HEK293 (cell line): ENCODE results near the gene SCARB2.

Experiments used
- CTCF ChIP-seq: fragments of 450-650 bp; formaldehyde crosslinking; IDR thresholded peaks from 2 replicates; pipeline ENCODE4 v1.5.1; 2016; ENCODE audit warnings: missing biosample characterization, missing genetic modification characterization
- GLIS1 ChIP-seq: fragments of 450-650 bp; formaldehyde crosslinking; IDR thresholded peaks from 2 replicates; pipeline ENCODE4 v1.5.1; 2016; ENCODE audit warnings: missing biosample characterization, missing genetic modification characterization
- GLIS2 ChIP-seq: fragments of 450-650 bp; formaldehyde crosslinking; IDR thresholded peaks from 2 replicates; pipeline ENCODE4 v1.5.1; 2016; ENCODE audit warnings: missing biosample characterization, missing genetic modification characterization
- HIC1 ChIP-seq: fragments of 450-650 bp; formaldehyde crosslinking; IDR thresholded peaks from 2 replicates; pipeline ENCODE4 v1.5.1; 2016; ENCODE audit warnings: missing biosample characterization, missing genetic modification characterization
- KLF17 ChIP-seq: fragments of 450-650 bp; formaldehyde crosslinking; IDR thresholded peaks from 2 replicates; pipeline ENCODE4 v1.5.1; 2016; ENCODE audit warnings: missing biosample characterization, missing genetic modification characterization
- KLF8 ChIP-seq: fragments of 450-650 bp; formaldehyde crosslinking; IDR thresholded peaks from 2 replicates; pipeline ENCODE4 v1.5.1; 2016; ENCODE audit warnings: missing biosample characterization, missing genetic modification characterization
- PBX3 ChIP-seq: sonication (generic); formaldehyde crosslinking; IDR thresholded peaks from 2 replicates; pipeline ENCODE4 v1.8.1; 2022; ENCODE audit warnings: mild to moderate bottlenecking, moderate library complexity, missing genetic modification reagents
- PRDM1 ChIP-seq: fragments of 450-650 bp; formaldehyde crosslinking; IDR thresholded peaks from 2 replicates; pipeline ENCODE4; 2016; ENCODE audit warnings: missing biosample characterization, missing genetic modification characterization
- PRDM4 ChIP-seq: fragments of 450-650 bp; formaldehyde crosslinking; IDR thresholded peaks from 2 replicates; pipeline ENCODE4 v1.5.1; 2017; ENCODE audit warnings: missing biosample characterization, missing genetic modification characterization
- TSHZ1 ChIP-seq: fragments of 450-650 bp; formaldehyde crosslinking; IDR thresholded peaks from 2 replicates; pipeline ENCODE4 v1.5.1; 2016; ENCODE audit warnings: missing biosample characterization, missing genetic modification characterization, borderline replicate concordance
- ZFP41 ChIP-seq: fragments of 450-650 bp; formaldehyde crosslinking; IDR thresholded peaks from 2 replicates; pipeline ENCODE4 v1.5.1; 2016; ENCODE audit warnings: missing biosample characterization, missing genetic modification characterization, borderline replicate concordance
- ZNF132 ChIP-seq: fragments of 450-650 bp; formaldehyde crosslinking; IDR thresholded peaks from 2 replicates; pipeline ENCODE4 v1.5.1; 2017; ENCODE audit warnings: missing biosample characterization, missing genetic modification characterization, borderline replicate concordance
- ZNF19 ChIP-seq: fragments of 450-650 bp; formaldehyde crosslinking; IDR thresholded peaks from 2 replicates; pipeline ENCODE4; 2016; ENCODE audit warnings: missing biosample characterization, missing genetic modification characterization, low read depth
- ZNF23 ChIP-seq: fragments of 450-650 bp; formaldehyde crosslinking; IDR thresholded peaks from 2 replicates; pipeline ENCODE4 v1.5.1; 2016; ENCODE audit warnings: missing biosample characterization, missing genetic modification characterization, borderline replicate concordance
- ZNF239 ChIP-seq: fragments of 450-650 bp; formaldehyde crosslinking; IDR thresholded peaks from 2 replicates; pipeline ENCODE4 v1.5.1; 2016; ENCODE audit warnings: missing biosample characterization, missing genetic modification characterization
- ZNF341 ChIP-seq: fragments of 450-650 bp; formaldehyde crosslinking; IDR thresholded peaks from 2 replicates; pipeline ENCODE4; 2016; ENCODE audit warnings: low read depth, missing biosample characterization, missing genetic modification characterization
- ZNF585B ChIP-seq: fragments of 450-650 bp; formaldehyde crosslinking; IDR thresholded peaks from 2 replicates; pipeline ENCODE4 v1.5.1; 2016; ENCODE audit warnings: missing biosample characterization, missing genetic modification characterization
- ZNF600 ChIP-seq: fragments of 450-650 bp; formaldehyde crosslinking; IDR thresholded peaks from 2 replicates; pipeline ENCODE4 v1.5.1; 2016; ENCODE audit warnings: missing biosample characterization, missing genetic modification characterization
- ZNF621 ChIP-seq: fragments of 450-650 bp; formaldehyde crosslinking; IDR thresholded peaks from 2 replicates; pipeline ENCODE4 v1.5.1; 2017; ENCODE audit warnings: missing biosample characterization, missing genetic modification characterization
- ZNF629 ChIP-seq: fragments of 450-650 bp; formaldehyde crosslinking; IDR thresholded peaks from 2 replicates; pipeline ENCODE4 v1.5.1; 2017; ENCODE audit warnings: missing biosample characterization, missing genetic modification characterization
- ZNF654 ChIP-seq: fragments of 450-650 bp; formaldehyde crosslinking; IDR thresholded peaks from 2 replicates; pipeline ENCODE4 v1.5.1; 2016; ENCODE audit warnings: low read depth, missing biosample characterization, missing genetic modification characterization
- ZNF658 ChIP-seq: fragments of 450-650 bp; formaldehyde crosslinking; IDR thresholded peaks from 2 replicates; pipeline ENCODE4; 2016; ENCODE audit warnings: missing biosample characterization, missing genetic modification characterization
- ZNF704 ChIP-seq: fragments of 450-650 bp; formaldehyde crosslinking; IDR thresholded peaks from 2 replicates; pipeline ENCODE4 v1.5.1; 2016; ENCODE audit warnings: missing biosample characterization, missing genetic modification characterization
- ZNF777 ChIP-seq: fragments of 450-650 bp; formaldehyde crosslinking; IDR thresholded peaks from 2 replicates; pipeline ENCODE4 v1.5.1; 2017; ENCODE audit warnings: missing biosample characterization, missing genetic modification characterization, borderline replicate concordance
- ZNF792 ChIP-seq: fragments of 450-650 bp; formaldehyde crosslinking; IDR thresholded peaks from 2 replicates; pipeline ENCODE4 v1.5.1; 2016; ENCODE audit warnings: missing biosample characterization, missing genetic modification characterization
- ZSCAN30 ChIP-seq: fragments of 450-650 bp; IDR thresholded peaks from 2 replicates; pipeline ENCODE4 v1.5.1; 2018; ENCODE audit warnings: missing biosample characterization, mild to moderate bottlenecking, missing genetic modification characterization, moderate library complexity

SCARB2 gene

GRCh38 chr4:76148142-76148865, 65.3 kb downstream of the SCARB2 start, which contains the start of gene NUP54 (continued):
- TF ChIP-seq TSHZ1: 0 out of 2 replicates have a peak, but pooled peaks have one; percentile 32
- TF ChIP-seq ZNF23 (tag by site-specific recombination): no peak
- no peak for TF ChIP-seq ZNF654 (tag by site-specific recombination)
- peak; percentile 73; the same call in 1 of the 2 replicates for TF ChIP-seq KLF17
- peak; percentile 28; the same call in 1 of the 2 replicates for TF ChIP-seq GLIS1
- peak; percentile 46; the same call in 1 of the 2 replicates for TF ChIP-seq PRDM4 (tag by site-specific recombination)
- TF ChIP-seq ZNF704 (tag by site-specific recombination): no peak
- no peak for TF ChIP-seq ZNF777 (tag by site-specific recombination)
- TF ChIP-seq ZNF658: no peak
- peak; percentile 78 for TF ChIP-seq ZSCAN30 (tag by site-specific recombination)
- no peak for TF ChIP-seq ZNF792 (tag by site-specific recombination)
- TF ChIP-seq ZNF132: no peak
- no peak for TF ChIP-seq ZNF341 (tag by site-specific recombination)
- no peak for TF ChIP-seq ZNF585B (tag by site-specific recombination)
- TF ChIP-seq GLIS2 (tag by site-specific recombination): peak; percentile 46; the same call in 1 of the 2 replicates
- TF ChIP-seq ZNF629: peak; percentile 77; the same call in 1 of the 2 replicates
- no peak for TF ChIP-seq HIC1 (tag by site-specific recombination)
- peak; percentile 84 for TF ChIP-seq KLF8 (tag by site-specific recombination)
- TF ChIP-seq CTCF: no peak; the same call in 1 of the 2 replicates
- TF ChIP-seq ZNF239 (tag by site-specific recombination): no peak
- no peak for TF ChIP-seq PRDM1
- no peak for TF ChIP-seq PBX3 (CRISPR knock-in tag)
- no peak for TF ChIP-seq ZNF600
- no peak for TF ChIP-seq ZFP41
- TF ChIP-seq ZNF19 (tag by site-specific recombination): no peak
- TF ChIP-seq ZNF621 (tag by site-specific recombination): no peak
